Endothelial cell of umbilical vein (primary cell): ENCODE data around the gene RIMKLB. TPM values are rescaled to one million over a fixed set of nuclear protein-coding genes. Genes with fewer than 3 reads are reported as not detected.

Experiments used
- BruUV-seq: library from RNA; stranded (reverse); fragments of 400-500 nt; replicated peaks from 2 replicates; lab custom pipeline; 2021; lab: Mats Ljungman, UMichigan
- CTCF ChIA-PET: fragments of 300-600, 350-600 bp; sonication (Branson Sonifier 250); formaldehyde crosslinking; loops from one replicate; lab custom pipeline; 2021; ENCODE audit warnings: antibody characterized with exemption, inconsistent platforms; lab: Charles Lee
- POLR2A ChIA-PET: fragments of 300-600, 350-600 bp; sonication (Branson Sonifier 250); formaldehyde crosslinking; loops from one replicate; lab custom pipeline; 2021; ENCODE audit warnings: antibody characterized with exemption, inconsistent platforms; lab: Charles Lee
- DNase-seq: peaks from one replicate; pipeline ENCODE4 v3.0.0-alpha.2; 2011; ENCODE audit warnings: low read depth, low spot score
- FAIRE-seq: peaks from 2 replicates; lab custom pipeline; 2011; peaks lifted over from hg19 to GRCh38; lab: Jason Lieb, UNC
- H2AFZ ChIP-seq: 2 replicates; pipeline ENCODE4 v1.6.0; 2012; ENCODE audit warnings: low read depth, low read length, control low read depth, inconsistent platforms
- H3K27ac ChIP-seq: 2 replicates; pipeline ENCODE4 v1.5.1; 2011; ENCODE audit warnings: low read depth, mild to moderate bottlenecking, control low read depth, low read length, moderate library complexity; ENCODE audit not compliant: insufficient read depth
- H3K27me3 ChIP-seq, 2 experiments: 2 replicates each; pipeline versions ENCODE4 v1.6.0 to v1.6.1; 2011; ENCODE audit warnings: low read length in 2 of 2, mixed read lengths in 1 of 2; ENCODE audit not compliant: control insufficient read depth in 2 of 2, insufficient read depth in 2 of 2
- H3K36me3 ChIP-seq, 2 experiments: 2 replicates in 1 of 2; 3 replicates in 1 of 2; pipeline ENCODE4 v1.5.1; 2011; ENCODE audit warnings: low read length in 2 of 2, mild to moderate bottlenecking in 1 of 2, moderate library complexity in 1 of 2; ENCODE audit not compliant: control insufficient read depth in 2 of 2, insufficient read depth in 2 of 2; ENCODE audit errors: extremely low read depth in 1 of 2
- H3K4me1 ChIP-seq: 3 replicates; pipeline ENCODE4 v1.5.1; 2011; ENCODE audit warnings: mild to moderate bottlenecking, low read length; ENCODE audit not compliant: control insufficient read depth, insufficient read depth; ENCODE audit errors: extremely low read depth
- H3K4me2 ChIP-seq: 2 replicates; pipeline ENCODE4 v1.6.1; 2011; ENCODE audit warnings: low read length, control low read depth, mixed read lengths; ENCODE audit not compliant: insufficient read depth
- H3K4me3 ChIP-seq, 3 experiments: fragments of 200-600 bp in 1 of 3; sonication (generic), shearing (Covaris generic) in 1 of 3; replicated peaks in 1 of 3; 2 replicates each; pipeline ENCODE4 v1.5.1; 2011 to 2016; ENCODE audit warnings: control low read depth in 3 of 3, low read length in 3 of 3, mild to moderate bottlenecking in 2 of 3, inconsistent platforms in 1 of 3, low read depth in 1 of 3, moderate library complexity in 1 of 3; ENCODE audit not compliant: insufficient read depth in 1 of 3
- H3K79me2 ChIP-seq: 2 replicates; pipeline ENCODE4 v1.6.0; 2012; ENCODE audit warnings: low read length, inconsistent platforms; ENCODE audit not compliant: control insufficient read depth, insufficient read depth
- H3K9ac ChIP-seq: replicated peaks from 2 replicates; pipeline ENCODE3; 2011; ENCODE audit warnings: low read length, control low read depth; ENCODE audit not compliant: insufficient read depth; ENCODE audit errors: extremely low read depth
- H3K9me1 ChIP-seq: replicated peaks from 3 replicates; pipeline ENCODE4 v1.6.0; 2011; ENCODE audit warnings: mild to moderate bottlenecking, low read length; ENCODE audit not compliant: control insufficient read depth, insufficient read depth; ENCODE audit errors: extremely low read depth
- H3K9me3 ChIP-seq: replicated peaks from 2 replicates; pipeline ENCODE4 v1.5.1; 2012; ENCODE audit warnings: low read length, inconsistent platforms; ENCODE audit not compliant: control insufficient read depth, insufficient read depth
- H4K20me1 ChIP-seq: replicated peaks from 2 replicates; pipeline ENCODE3; 2011; ENCODE audit warnings: mild to moderate bottlenecking, low read length; ENCODE audit not compliant: control insufficient read depth, insufficient read depth; ENCODE audit errors: extremely low read depth
- EZH2 ChIP-seq: IDR thresholded peaks from 2 replicates; pipeline ENCODE4 v1.6.1; 2012; ENCODE audit warnings: borderline replicate concordance, low read depth, mild to moderate bottlenecking, moderate library complexity, low read length, inconsistent platforms; ENCODE audit not compliant: severe bottlenecking
- FOS ChIP-seq: IDR thresholded peaks from 2 replicates; pipeline ENCODE4 v1.6.1; 2011; ENCODE audit warnings: mild to moderate bottlenecking, low read length, moderate library complexity, borderline replicate concordance; ENCODE audit not compliant: insufficient read depth
- GATA2 ChIP-seq: IDR thresholded peaks from 2 replicates; pipeline ENCODE4 v1.7.0; 2011; ENCODE audit warnings: low read depth, mild to moderate bottlenecking, moderate library complexity, mixed read lengths, low read length; ENCODE audit not compliant: insufficient read length, insufficient read depth
- JUN ChIP-seq: IDR thresholded peaks from 2 replicates; pipeline ENCODE4 v1.6.1; 2011; ENCODE audit warnings: borderline replicate concordance, low read depth; ENCODE audit not compliant: insufficient read length, insufficient read depth
- MYC ChIP-seq: IDR thresholded peaks from one replicate; pipeline ENCODE4 v1.6.1; 2011; ENCODE audit warnings: mild to moderate bottlenecking, low read depth, low read length
- POLR2A ChIP-seq: IDR thresholded peaks from 2 replicates; pipeline ENCODE4 v1.6.1; 2012; ENCODE audit warnings: low read depth, mild to moderate bottlenecking, control low read depth, low read length
- POLR2AphosphoS5 ChIP-seq: IDR thresholded peaks from 2 replicates; pipeline ENCODE4 v1.6.1; 2012; ENCODE audit warnings: low read depth, mild to moderate bottlenecking, control low read depth, low read length, moderate library complexity; ENCODE audit not compliant: insufficient read depth
- dilution Hi-C: fragments of 300-500 bp; cut with MboI; formaldehyde crosslinking; loops from one replicate; pipeline ENCODE4 v1.15.0; 2019; ENCODE audit warnings: low sequenced_read_pairs; ENCODE audit not compliant: extremely low pct_ligation_motif_present
- intact Hi-C: fragments of 100-400 bp; cut with micrococcal nuclease; formaldehyde crosslinking; loops from one replicate; pipeline ENCODE4 v1.10.0; 2022
- polyA plus RNA-seq, 4 experiments: library from polyadenylated mRNA; depleted of rRNA in 3 of 4; stranded (reverse) in 3 of 4; unstranded in 1 of 4; fragments of >200 nt; gene quantifications; 2 replicates each; pipeline versions ENCODE4 v1.2.1 to v1.2.3, GENCODE V29; 2011 to 2012; ENCODE audit warnings: missing spikeins in 1 of 4
- total RNA-seq: library from RNA; stranded (reverse); gene quantifications from 2 replicates; pipeline ENCODE4 v1.2.3, GENCODE V29; 2021
- TF ChIP-seq, protein P1 (sequence below): IDR thresholded peaks from 2 replicates; pipeline ENCODE4 v1.6.1; 2011; ENCODE audit not compliant: insufficient read depth, insufficient read length
- TF ChIP-seq, protein P2 (sequence below), 2 donors: IDR thresholded peaks; 1 replicate in 1 of 2; 2 replicates in 1 of 2; pipeline ENCODE4 v1.5.1; 2011; ENCODE audit warnings: low read length in 2 of 2, mild to moderate bottlenecking in 2 of 2, moderate library complexity in 2 of 2, control low read depth in 1 of 2, inconsistent platforms in 1 of 2, low read depth in 1 of 2; ENCODE audit not compliant: insufficient read depth in 1 of 2; ENCODE audit errors: extremely low read depth in 1 of 2

Gene RIMKLB
- total and polyA plus RNA-seq, 2 donors (not counting 3 experiments of a cell fraction or from before 2014, with no cell fraction given): 35.5 to 64.3 TPM

DNA sequence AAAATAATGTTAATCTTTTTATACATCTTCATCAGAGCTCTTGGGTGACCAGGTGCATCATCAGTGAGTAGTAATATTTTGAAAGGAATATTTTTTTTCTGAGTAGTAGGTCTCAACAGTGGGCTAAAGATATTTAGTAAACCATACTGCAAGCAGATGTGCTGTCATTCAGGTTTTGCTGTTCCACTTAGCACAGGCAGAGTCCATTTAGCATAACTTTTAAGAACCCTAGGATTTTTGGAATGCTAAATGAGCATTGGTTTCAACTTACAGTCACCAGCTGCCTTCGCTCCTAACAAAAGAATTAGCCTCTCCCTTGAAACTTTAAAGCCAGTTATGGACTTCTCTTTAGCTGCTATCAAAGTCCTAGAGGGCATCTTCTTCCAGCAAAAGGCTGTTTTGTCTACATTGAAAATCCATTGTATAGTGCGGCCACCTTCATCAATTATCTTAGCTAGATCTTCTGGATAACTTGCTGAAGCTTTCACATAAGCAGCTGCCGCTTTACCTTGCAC is 24.6 kb downstream of the RIMKLB start:
- H3K27ac ChIP-seq: no peak overlapping the region
- CTCF ChIA-PET: interaction anchor here (0.8 to 1.2 kb wide), 3 partner anchors 21 to 65 kb away, joined by 3 read pairs; no protein-coding TSS in a partner anchor
- H3K9me3 ChIP-seq: no peaks in the 10 kb centered on the region
- no TSS peak for BruUV-seq
- H3K4me2 ChIP-seq: no peak overlapping the region
- H3K4me3 ChIP-seq: no peak overlapping the region
- TF ChIP-seq POLR2A (no peak), EZH2 (no peak), POLR2AphosphoS5 (no peak), GATA2 (no peak), JUN (no peak), FOS (no peak), MYC (no peak)
- TF ChIP-seq, protein P1, sequence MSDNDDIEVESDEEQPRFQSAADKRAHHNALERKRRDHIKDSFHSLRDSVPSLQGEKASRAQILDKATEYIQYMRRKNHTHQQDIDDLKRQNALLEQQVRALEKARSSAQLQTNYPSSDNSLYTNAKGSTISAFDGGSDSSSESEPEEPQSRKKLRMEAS: no peak
- TF ChIP-seq, protein P2, sequence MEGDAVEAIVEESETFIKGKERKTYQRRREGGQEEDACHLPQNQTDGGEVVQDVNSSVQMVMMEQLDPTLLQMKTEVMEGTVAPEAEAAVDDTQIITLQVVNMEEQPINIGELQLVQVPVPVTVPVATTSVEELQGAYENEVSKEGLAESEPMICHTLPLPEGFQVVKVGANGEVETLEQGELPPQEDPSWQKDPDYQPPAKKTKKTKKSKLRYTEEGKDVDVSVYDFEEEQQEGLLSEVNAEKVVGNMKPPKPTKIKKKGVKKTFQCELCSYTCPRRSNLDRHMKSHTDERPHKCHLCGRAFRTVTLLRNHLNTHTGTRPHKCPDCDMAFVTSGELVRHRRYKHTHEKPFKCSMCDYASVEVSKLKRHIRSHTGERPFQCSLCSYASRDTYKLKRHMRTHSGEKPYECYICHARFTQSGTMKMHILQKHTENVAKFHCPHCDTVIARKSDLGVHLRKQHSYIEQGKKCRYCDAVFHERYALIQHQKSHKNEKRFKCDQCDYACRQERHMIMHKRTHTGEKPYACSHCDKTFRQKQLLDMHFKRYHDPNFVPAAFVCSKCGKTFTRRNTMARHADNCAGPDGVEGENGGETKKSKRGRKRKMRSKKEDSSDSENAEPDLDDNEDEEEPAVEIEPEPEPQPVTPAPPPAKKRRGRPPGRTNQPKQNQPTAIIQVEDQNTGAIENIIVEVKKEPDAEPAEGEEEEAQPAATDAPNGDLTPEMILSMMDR (IDR thresholded peaks at IDR 0.05; ENCODE audit: extremely low read depth in 1 of 2, insufficient read depth in 1 of 2, low read depth in 1 of 2, low read length in 2 of 2): no peak
- peaks cover 2% of the 10 kb centered on the region for H4K20me1 ChIP-seq
- peaks cover 2% of the 10 kb centered on the region in 2 experiments for H3K36me3 ChIP-seq
- dilution Hi-C loops: no loop called here
- FAIRE-seq (no peak), DNase-seq (no peak)
- no peak overlapping the region for H2AFZ ChIP-seq
- no peaks in the 10 kb centered on the region for H3K9me1 ChIP-seq
- H3K79me2 ChIP-seq: peaks cover 43% of the 10 kb centered on the region
- intact Hi-C loops: no loop called here
- H3K4me1 ChIP-seq: no peaks in the 10 kb centered on the region
- H3K9ac ChIP-seq: no peak overlapping the region
- POLR2A ChIA-PET: interaction anchor here (0.5 kb wide), 1 partner anchor 118 kb away, joined by 8 read pairs; no protein-coding TSS in a partner anchor
- no peaks in the 10 kb centered on the region for H3K27me3 ChIP-seq
